RWPE1 (cell line): ENCODE results near the gene USP22.
A peak's percentile ranks its signal among the peaks of the same experiment; 100 is the strongest.

Experiments used
- CTCF ChIA-PET: fragments of 350-600 bp; sonication (Branson Sonifier 250); formaldehyde crosslinking; extraction: SDS; loops from one replicate; lab custom pipeline; 2021; lab: Yijun Ruan, JAX
- POLR2A ChIA-PET: fragments of 400-600 bp; formaldehyde crosslinking; extraction: SDS; loops from one replicate; lab custom pipeline; 2020; ENCODE audit warnings: antibody characterized with exemption; ENCODE audit not compliant: low non-redundant PET; lab: Yijun Ruan, JAX
- DNase-seq: peaks from one replicate; pipeline ENCODE4 v3.0.0; 2012; ENCODE audit warnings: low spot score
- H3K27ac ChIP-seq: fragments of 450-650 bp; 2 replicates; pipeline ENCODE4 v1.5.1; 2017
- TF ChIP-seq, protein P1 (sequence below): fragments of 450-650 bp; conservative IDR thresholded peaks from 2 replicates; pipeline ENCODE4 v1.5.1; 2017; ENCODE audit warnings: low read depth, mild to moderate bottlenecking

Gene USP22

GRCh38 chr17:21004016-21004930 is 38.5 kb downstream of the USP22 start:
- TF ChIP-seq, protein P1, sequence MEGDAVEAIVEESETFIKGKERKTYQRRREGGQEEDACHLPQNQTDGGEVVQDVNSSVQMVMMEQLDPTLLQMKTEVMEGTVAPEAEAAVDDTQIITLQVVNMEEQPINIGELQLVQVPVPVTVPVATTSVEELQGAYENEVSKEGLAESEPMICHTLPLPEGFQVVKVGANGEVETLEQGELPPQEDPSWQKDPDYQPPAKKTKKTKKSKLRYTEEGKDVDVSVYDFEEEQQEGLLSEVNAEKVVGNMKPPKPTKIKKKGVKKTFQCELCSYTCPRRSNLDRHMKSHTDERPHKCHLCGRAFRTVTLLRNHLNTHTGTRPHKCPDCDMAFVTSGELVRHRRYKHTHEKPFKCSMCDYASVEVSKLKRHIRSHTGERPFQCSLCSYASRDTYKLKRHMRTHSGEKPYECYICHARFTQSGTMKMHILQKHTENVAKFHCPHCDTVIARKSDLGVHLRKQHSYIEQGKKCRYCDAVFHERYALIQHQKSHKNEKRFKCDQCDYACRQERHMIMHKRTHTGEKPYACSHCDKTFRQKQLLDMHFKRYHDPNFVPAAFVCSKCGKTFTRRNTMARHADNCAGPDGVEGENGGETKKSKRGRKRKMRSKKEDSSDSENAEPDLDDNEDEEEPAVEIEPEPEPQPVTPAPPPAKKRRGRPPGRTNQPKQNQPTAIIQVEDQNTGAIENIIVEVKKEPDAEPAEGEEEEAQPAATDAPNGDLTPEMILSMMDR: no peak
- H3K27ac ChIP-seq: peak overlapping the region; percentile 56; the same call in 1 of the 2 replicates
- CTCF ChIA-PET: interaction anchor here (2.0 kb wide), 1 partner anchor 11 kb away, joined by 11 read pairs; no protein-coding TSS in a partner anchor
- no peak for DNase-seq
- POLR2A ChIA-PET: no interaction called here

GRCh38 chr17:21003007-21003621 is 39.7 kb downstream of the USP22 start:
- TF ChIP-seq, protein P1: no peak
- ChIA-PET POLR2A (no interaction called here), CTCF (no interaction called here)
- no peak for DNase-seq
- H3K27ac ChIP-seq: peak overlapping the region; percentile 56

- DNase-seq: no peak
- ChIA-PET POLR2A (no interaction called here), CTCF (no interaction called here)
- TF ChIP-seq, protein P1: no peak
- peak overlapping the region; percentile 56 for H3K27ac ChIP-seq
These were observed 40.4 kb downstream of the USP22 start for GRCh38 chr17:21002309-21003006.

DNA sequence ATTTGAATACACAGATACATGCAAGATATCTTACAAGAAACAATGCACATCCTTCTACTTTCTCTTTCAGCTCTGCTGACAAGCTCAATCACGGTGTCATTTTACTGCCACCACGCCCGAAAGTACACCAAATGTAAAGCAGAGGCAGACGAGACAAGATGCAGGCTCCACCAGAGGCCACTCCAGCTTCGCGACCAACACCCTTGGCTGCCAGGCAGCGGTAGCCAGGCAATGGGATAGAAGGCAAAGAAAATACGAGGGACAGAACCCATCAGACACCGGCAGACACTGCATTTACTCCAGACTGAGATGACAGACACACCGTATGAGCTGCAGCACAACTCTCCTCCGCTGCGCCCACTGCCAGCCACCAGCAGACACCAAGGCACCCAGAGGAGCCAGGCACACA is 41.0 kb downstream of the USP22 start:
- CTCF ChIA-PET: no interaction called here
- POLR2A ChIA-PET: no interaction called here

GRCh38 chr17:21001111-21001812 is 41.5 kb downstream of the USP22 start:
- TF ChIP-seq, protein P1: no peak
- no peak for DNase-seq
- H3K27ac ChIP-seq: peak overlapping the region; percentile 56
- CTCF ChIA-PET: no interaction called here
- POLR2A ChIA-PET: no interaction called here

More for the DNA sequence above, 41.0 kb downstream of the USP22 start:
- DNase-seq: no peak
- TF ChIP-seq, protein P1: no peak
- peak overlapping the region; percentile 56 for H3K27ac ChIP-seq
